ENCODE data around the gene TAF4.

Gene TAF4

GRCh38 chr20:62045118-62045517 lies 20.6 kb downstream of the TAF4 start:
- DNase-seq (ENCODE audit: low read depth in 2 of 2): no peak

- DNase-seq (ENCODE audit: low read depth in 2 of 2): no peak
Observed at GRCh38 chr20:62044631-62045030, 21.1 kb downstream of the TAF4 start.

GRCh38 chr20:62043131-62043914 lies 22.4 kb downstream of the TAF4 start:
- DNase-seq (ENCODE audit: low read depth in 2 of 2): no peak

- DNase-seq (ENCODE audit: low read depth in 2 of 2): no peak
Observed at GRCh38 chr20:62042025-62042820, 23.5 kb downstream of the TAF4 start.

- DNase-seq (ENCODE audit: low read depth in 2 of 2): no peak
Observed at GRCh38 chr20:62040933-62041332, 24.7 kb downstream of the TAF4 start.

GRCh38 chr20:62040381-62040922 lies 25.2 kb downstream of the TAF4 start:
- DNase-seq (ENCODE audit: low read depth in 2 of 2): no peak

GRCh38 chr20:62039738-62040137 lies 25.9 kb downstream of the TAF4 start:
- DNase-seq (ENCODE audit: low read depth in 2 of 2): no peak

GRCh38 chr20:62032609-62033368 lies 32.9 kb downstream of the TAF4 start:
- DNase-seq (ENCODE audit: low read depth in 2 of 2): no peak

GRCh38 chr20:62031462-62032092 lies 34.1 kb downstream of the TAF4 start:
- DNase-seq (ENCODE audit: low read depth in 2 of 2): no peak

- no peak for DNase-seq (ENCODE audit: low read depth in 2 of 2)
Observed at GRCh38 chr20:62030834-62031434, 34.7 kb downstream of the TAF4 start.

GRCh38 chr20:62030357-62030756 lies 35.3 kb downstream of the TAF4 start:
- DNase-seq (ENCODE audit: low read depth in 2 of 2): no peak

GRCh38 chr20:62029949-62030348 lies 35.7 kb downstream of the TAF4 start:
- DNase-seq (ENCODE audit: low read depth in 2 of 2): no peak

- no peak for DNase-seq (ENCODE audit: low read depth in 2 of 2)
Observed at GRCh38 chr20:62029296-62029695, 36.4 kb downstream of the TAF4 start.

GRCh38 chr20:62028384-62028783 lies 37.3 kb downstream of the TAF4 start:
- no peak for DNase-seq (ENCODE audit: low read depth in 2 of 2)

- no peak for DNase-seq (ENCODE audit: low read depth in 2 of 2)
Observed at GRCh38 chr20:62027698-62028321, 37.9 kb downstream of the TAF4 start.

GRCh38 chr20:62027116-62027515 lies 38.6 kb downstream of the TAF4 start:
- no peak for DNase-seq (ENCODE audit: low read depth in 2 of 2)

GRCh38 chr20:62026564-62026856 lies 39.2 kb downstream of the TAF4 start:
- no peak for DNase-seq (ENCODE audit: low read depth in 2 of 2)

GRCh38 chr20:62025832-62026563 lies 39.7 kb downstream of the TAF4 start:
- DNase-seq (ENCODE audit: low read depth in 2 of 2): no peak

- no peak for DNase-seq (ENCODE audit: low read depth in 2 of 2)
Observed at GRCh38 chr20:62025394-62025793, 40.3 kb downstream of the TAF4 start.

- no peak for DNase-seq (ENCODE audit: low read depth in 2 of 2)
Observed at GRCh38 chr20:62023935-62024334, 41.7 kb downstream of the TAF4 start.

Data from stimulated activated CD8-positive, alpha-beta memory T cell treated with anti-CD3 and anti-CD28 coated beads, Interleukin-2, amount 100 ng/mL, for 48 hours (primary cell).